ENCODE data around the gene MRPL36.

GRCh38 chr5:1826235-1826980 is 26.8 kb upstream of the MRPL36 start:
- no peak for TF ChIP-seq CTCF (IDR thresholded peaks at IDR 0.05)
- no peak for TF ChIP-seq POLR2AphosphoS5 (IDR thresholded peaks at IDR 0.05)
- TF ChIP-seq POLR2A (IDR thresholded peaks at IDR 0.05): no peak
